ENCODE measurements around the gene CBX4.

The CBX4 gene

GRCh38 chr17:79785900-79786810 is 53.1 kb downstream of the CBX4 start:
- DNase-seq (ENCODE audit: low read depth): no peak
- no peak overlapping the region for H3K4me3 ChIP-seq (ENCODE audit: control insufficient read depth, low read depth, low read length)
- TF ChIP-seq CTCF (conservative IDR thresholded peaks at IDR 0.05; ENCODE audit: control insufficient read depth, insufficient read depth, low read depth, low read length): no peak

GRCh38 chr17:79785017-79785899 is 54.0 kb downstream of the CBX4 start:
- TF ChIP-seq CTCF (conservative IDR thresholded peaks at IDR 0.05; ENCODE audit: control insufficient read depth, insufficient read depth, low read depth, low read length): no peak
- DNase-seq (ENCODE audit: low read depth): no peak
- no peak overlapping the region for H3K4me3 ChIP-seq (ENCODE audit: control insufficient read depth, low read depth, low read length)

- TF ChIP-seq CTCF (conservative IDR thresholded peaks at IDR 0.05; ENCODE audit: control insufficient read depth, insufficient read depth, low read depth, low read length): no peak
- H3K4me3 ChIP-seq (ENCODE audit: control insufficient read depth, low read depth, low read length): no peak overlapping the region
- DNase-seq (ENCODE audit: low read depth): no peak
Measured at GRCh38 chr17:79784353-79785016, 54.8 kb downstream of the CBX4 start.

- no peak overlapping the region for H3K4me3 ChIP-seq (ENCODE audit: control insufficient read depth, low read depth, low read length)
- TF ChIP-seq CTCF (conservative IDR thresholded peaks at IDR 0.05; ENCODE audit: control insufficient read depth, insufficient read depth, low read depth, low read length): no peak
- no peak for DNase-seq (ENCODE audit: low read depth)
Measured at GRCh38 chr17:79783891-79784290, 55.3 kb downstream of the CBX4 start.

Data from fibroblast of mammary gland (primary cell).